Stimulated activated naive B cell treated with anti-CD40 and anti-IgM and Interleukin-4, amounts not matched to agents 10 μg/mL and 1 μg/mL and 100 μg/mL, for 72 hours (primary cell): ENCODE measurements around the gene ACAN.
"Not testable (repeated sequence)": the region's sequence is repeated elsewhere in the genome, so short reads cannot be mapped to it uniquely, and the experiment has no call there.

ENCODE experiments used
- ATAC-seq, 2 donors: fragments of 150-1000 bp; cut with Tn5 transposase; replicated peaks; 2 replicates each; pipeline ENCODE4 v1.10.0; 2021; ENCODE audit warnings: moderate library complexity in 1 of 2
- DNase-seq: peaks from one replicate; pipeline ENCODE4 v3.0.0; 2021
- H3K27ac Mint-ChIP-seq: one replicate; pipeline ENCODE4 v1.8.0; 2022; ENCODE audit warnings: mild to moderate bottlenecking, mixed read lengths
- H3K27me3 Mint-ChIP-seq, 2 donors: one replicate each; pipeline ENCODE4 v1.8.0; 2022; ENCODE audit warnings: mixed read lengths in 2 of 2
- H3K36me3 Mint-ChIP-seq, 2 donors: one replicate each; pipeline ENCODE4 v1.8.0; 2022; ENCODE audit warnings: mixed read lengths in 2 of 2, mild to moderate bottlenecking in 1 of 2
- H3K4me1 Mint-ChIP-seq, 2 donors: one replicate each; pipeline ENCODE4 v1.8.0; 2022; ENCODE audit warnings: mixed read lengths in 2 of 2, mild to moderate bottlenecking in 1 of 2
- H3K4me3 Mint-ChIP-seq, 2 donors: one replicate each; pipeline ENCODE4 v1.8.0; 2022; ENCODE audit warnings: mild to moderate bottlenecking in 2 of 2, mixed read lengths in 2 of 2, moderate library complexity in 1 of 2
- H3K9me3 Mint-ChIP-seq, 2 donors: one replicate each; pipeline ENCODE4 v1.8.0; 2022; ENCODE audit warnings: mixed read lengths in 2 of 2, mild to moderate bottlenecking in 1 of 2

Gene ACAN

DNA sequence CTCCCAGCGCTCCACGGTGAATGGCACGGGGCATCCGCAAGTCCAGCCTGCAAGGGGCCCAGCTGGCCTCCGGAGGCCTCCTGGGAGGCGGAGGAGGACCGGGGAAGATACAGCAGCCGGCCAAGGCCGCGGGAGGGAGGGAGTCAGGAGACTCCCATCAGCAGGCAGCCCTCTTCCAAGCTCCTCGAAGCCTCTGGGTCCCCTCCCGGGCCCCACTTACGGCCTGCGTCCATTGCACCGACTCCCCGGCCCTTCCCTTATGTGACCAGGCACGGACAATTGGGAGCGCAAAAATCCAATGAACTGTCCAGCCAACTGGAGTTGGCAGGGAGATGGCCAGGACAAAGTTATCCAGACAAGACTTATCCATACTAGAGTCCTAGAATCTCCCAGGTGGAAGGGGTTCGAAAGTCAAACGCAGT is 109.3 kb downstream of the ACAN start:
- Mint-ChIP-seq H3K4me1 (peaks cover 13 to 27% of the 10 kb centered on the region in 2 donors), H3K4me3 (peak overlapping the region; percentile 86 to 90), H3K27me3 (peaks cover 5 to 16% of the 10 kb centered on the region in 2 donors), H3K9me3 (no peaks in the 10 kb centered on the region), H3K36me3 (no peaks in the 10 kb centered on the region), H3K27ac (no peak overlapping the region)
- DNase-seq (no peak), ATAC-seq (no peak)

DNA sequence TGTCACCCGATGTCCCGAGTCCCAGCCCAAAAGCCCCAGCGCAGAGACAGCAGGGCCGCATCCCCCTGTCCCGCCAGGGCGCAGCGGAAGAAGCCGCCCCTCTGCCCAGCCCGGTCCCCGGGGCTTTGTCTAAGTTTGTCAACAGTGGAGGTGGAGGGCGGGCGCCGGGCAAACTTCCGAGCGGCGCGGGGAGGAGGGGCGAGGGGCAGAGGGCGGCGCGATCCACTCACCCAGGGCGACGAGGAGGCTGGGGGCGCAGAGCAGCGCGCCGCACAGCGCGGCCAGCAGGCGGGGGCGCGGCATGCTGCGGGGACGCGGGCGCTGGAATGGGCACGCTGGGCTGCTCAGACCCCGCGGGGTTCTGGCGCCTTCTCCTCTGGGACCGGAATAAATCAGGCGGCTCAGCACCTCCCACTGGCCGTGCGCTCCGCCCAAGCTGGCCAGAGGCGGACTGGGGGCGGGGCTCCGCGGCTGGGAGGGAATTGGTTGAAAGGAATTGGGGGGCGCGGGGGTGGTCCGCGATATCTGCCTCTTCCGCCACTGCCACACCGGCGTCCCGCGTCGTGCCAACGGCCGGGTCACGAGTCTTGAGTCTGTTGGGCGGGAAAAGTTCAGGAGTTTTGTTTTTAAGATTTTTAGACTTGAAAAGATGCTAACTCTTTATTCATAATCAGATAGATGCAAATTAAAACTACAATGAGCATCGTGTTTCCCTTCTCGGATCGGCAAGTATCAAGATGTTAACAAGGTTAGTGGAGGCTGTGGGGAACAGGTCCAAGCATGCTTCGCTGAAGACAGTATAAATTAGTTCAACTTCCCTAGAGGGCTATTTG is 110.0 kb downstream of the ACAN start, which contains the start of gene MFGE8:
Gene MFGE8 (minus strand): TSS at position 363 of the 833 bp plus-strand sequence. CDS start 60 bp downstream, at position 303.
- H3K9me3 Mint-ChIP-seq: no peaks in the 10 kb centered on the region
- H3K27me3 Mint-ChIP-seq: peaks cover 12 to 23% of the 10 kb centered on the region in 2 donors
- peaks cover 13 to 27% of the 10 kb centered on the region in 2 donors for H3K4me1 Mint-ChIP-seq
- H3K27ac Mint-ChIP-seq: peak within 1 kb of the TSS; percentile 79
- no peaks in the 10 kb centered on the region for H3K36me3 Mint-ChIP-seq
- DNase-seq (peak; percentile 49), ATAC-seq (peak; percentile 85)
- H3K4me3 Mint-ChIP-seq: peak within 1 kb of the TSS; percentile 86 to 90

DNA sequence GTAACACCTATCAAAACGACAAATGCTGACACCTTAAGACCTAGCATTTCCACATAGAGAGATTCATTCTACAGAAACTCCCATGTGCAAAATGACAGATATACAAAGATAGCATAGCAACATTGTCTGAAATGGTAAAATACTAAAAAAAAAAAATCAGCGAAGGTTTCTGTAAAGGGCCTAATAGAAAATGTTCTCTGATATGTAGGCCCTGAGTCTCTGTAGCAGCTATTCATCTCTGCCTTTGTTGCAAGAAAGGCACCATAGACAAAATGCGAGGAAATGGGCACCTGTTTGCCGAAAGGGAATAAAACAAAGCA is 110.6 kb downstream of the ACAN start:
- DNase-seq: no peak
- no peaks in the 10 kb centered on the region for H3K9me3 Mint-ChIP-seq
- no peak for ATAC-seq
- H3K27me3 Mint-ChIP-seq: peaks cover 13 to 27% of the 10 kb centered on the region in 2 donors
- H3K4me3 Mint-ChIP-seq: peak overlapping the region; percentile 86 to 90
- H3K4me1 Mint-ChIP-seq: peaks cover 13 to 29% of the 10 kb centered on the region in 2 donors
- peak overlapping the region; percentile 79 for H3K27ac Mint-ChIP-seq
- H3K36me3 Mint-ChIP-seq: no peaks in the 10 kb centered on the region

DNA sequence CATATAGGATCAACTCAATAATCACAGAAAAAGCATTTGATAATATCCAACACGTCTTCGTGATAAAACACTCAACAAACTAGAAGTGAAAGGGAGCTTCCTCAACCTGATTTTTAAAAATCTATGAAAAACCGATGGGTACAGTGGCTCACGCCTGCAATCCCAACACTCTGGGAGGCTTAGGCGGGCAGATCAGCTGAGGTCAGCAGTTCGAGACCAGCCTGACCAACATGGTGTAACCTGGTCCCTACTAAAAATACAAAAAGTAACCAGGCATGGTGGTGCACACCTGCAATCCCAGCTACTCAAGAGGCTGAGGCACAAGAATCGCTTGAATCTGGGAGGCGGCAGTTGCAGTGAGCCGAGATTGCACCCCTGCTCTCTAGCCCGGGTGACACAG is 112.1 kb downstream of the ACAN start:
- no peaks in the 10 kb centered on the region for H3K9me3 Mint-ChIP-seq
- H3K27ac Mint-ChIP-seq: no peak overlapping the region
- ATAC-seq: no peak
- no peaks in the 10 kb centered on the region for H3K36me3 Mint-ChIP-seq
- peaks cover 13 to 30% of the 10 kb centered on the region in 2 donors for H3K4me1 Mint-ChIP-seq
- H3K4me3 Mint-ChIP-seq: no peak overlapping the region
- DNase-seq: no peak
- peaks cover 21 to 39% of the 10 kb centered on the region in 2 donors for H3K27me3 Mint-ChIP-seq

DNA sequence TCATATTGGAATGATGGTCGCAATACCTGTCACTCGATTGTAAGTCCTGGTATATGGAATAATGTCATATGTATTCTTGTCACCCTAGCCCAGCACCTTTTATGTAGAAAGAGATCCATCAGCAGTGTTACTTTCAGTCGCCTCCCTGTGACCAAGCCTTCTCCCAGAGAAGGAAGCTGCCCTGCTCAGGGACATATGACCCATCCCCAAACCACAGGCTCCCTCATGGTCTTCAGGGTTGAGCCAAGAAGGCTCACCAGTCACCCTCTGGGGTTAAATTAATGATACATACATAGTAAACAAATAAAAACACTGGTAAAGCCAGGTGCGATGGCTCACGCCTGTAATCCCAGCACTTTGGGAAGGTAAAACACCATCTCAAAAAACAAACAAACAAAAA is 114.5 kb downstream of the ACAN start:
- H3K27ac Mint-ChIP-seq: no peak overlapping the region
- H3K36me3 Mint-ChIP-seq: no peaks in the 10 kb centered on the region
- H3K4me1 Mint-ChIP-seq: peaks cover 10 to 19% of the 10 kb centered on the region in 2 donors
- H3K4me3 Mint-ChIP-seq: no peak overlapping the region
- H3K9me3 Mint-ChIP-seq: no peaks in the 10 kb centered on the region
- DNase-seq (no peak), ATAC-seq (no peak)
- H3K27me3 Mint-ChIP-seq: peaks cover 32 to 54% of the 10 kb centered on the region in 2 donors

DNA sequence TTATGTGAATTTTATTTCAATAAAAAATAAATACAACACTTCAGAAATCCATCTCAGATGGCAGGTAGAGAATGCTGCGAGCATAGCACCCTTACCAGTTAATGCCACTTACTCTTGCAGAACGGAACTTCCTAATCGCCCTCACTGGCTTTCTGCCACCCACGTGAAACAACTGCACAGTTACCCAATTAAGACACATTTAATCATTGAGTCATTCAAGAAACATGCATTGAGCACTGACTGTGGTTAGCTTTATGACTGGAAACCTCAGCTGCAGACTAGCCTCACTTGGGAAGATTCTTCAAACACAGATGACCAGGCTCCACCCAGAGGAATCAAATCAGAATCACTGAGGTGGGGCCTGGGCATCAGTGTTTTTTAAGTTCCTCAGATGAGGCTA is 115.5 kb downstream of the ACAN start:
- DNase-seq: peak; percentile 22
- Mint-ChIP-seq H3K27me3 (peaks cover 33 to 54% of the 10 kb centered on the region in 2 donors), H3K4me3 (no peak overlapping the region), H3K4me1 (peaks cover 7 to 10% of the 10 kb centered on the region in 2 donors), H3K27ac (peak overlapping the region; percentile 14), H3K36me3 (no peaks in the 10 kb centered on the region), H3K9me3 (no peaks in the 10 kb centered on the region)
- peak; percentile 60 to 89 for ATAC-seq

DNA sequence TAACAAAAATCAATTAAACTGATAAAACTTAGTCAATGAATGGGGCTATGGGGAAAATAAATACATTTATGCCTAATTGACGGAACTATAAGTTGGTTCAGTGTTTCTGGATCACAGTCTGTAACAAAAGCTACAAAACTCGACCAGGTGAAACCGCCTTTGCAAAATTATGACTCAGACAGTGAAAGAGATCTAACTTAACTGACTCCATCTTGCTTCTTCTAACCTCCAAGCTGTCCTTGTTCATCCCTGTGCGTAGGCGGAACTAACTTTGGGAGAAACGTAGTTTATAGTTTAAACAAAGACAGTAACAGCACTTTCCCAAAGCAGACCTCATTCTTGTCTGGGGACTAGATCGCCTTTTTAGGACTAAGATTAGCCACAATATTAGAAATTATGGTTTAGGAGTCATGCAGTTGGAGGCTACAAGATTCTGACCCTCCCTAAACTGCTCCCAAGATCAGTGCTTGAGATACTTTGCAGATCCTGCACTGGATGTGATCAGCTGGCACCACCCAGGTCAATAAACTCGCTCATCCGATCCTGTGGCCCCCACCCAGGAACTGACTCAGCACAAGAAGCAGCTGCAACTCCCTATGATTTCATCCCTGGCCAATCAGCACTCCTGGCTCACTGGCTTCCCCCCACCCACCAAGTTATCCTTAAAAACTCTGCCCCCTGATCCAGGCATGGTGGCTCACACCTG is 117.1 kb downstream of the ACAN start:
- no peaks in the 10 kb centered on the region for H3K36me3 Mint-ChIP-seq
- peaks cover 36 to 61% of the 10 kb centered on the region in 2 donors for H3K27me3 Mint-ChIP-seq
- H3K4me1 Mint-ChIP-seq: peaks cover 7 to 10% of the 10 kb centered on the region in 2 donors
- DNase-seq (no peak), ATAC-seq (no peak)
- H3K4me3 Mint-ChIP-seq: no peak overlapping the region
- no peak overlapping the region for H3K27ac Mint-ChIP-seq
- peaks cover 0 to 2% of the 10 kb centered on the region in 2 donors for H3K9me3 Mint-ChIP-seq

DNA sequence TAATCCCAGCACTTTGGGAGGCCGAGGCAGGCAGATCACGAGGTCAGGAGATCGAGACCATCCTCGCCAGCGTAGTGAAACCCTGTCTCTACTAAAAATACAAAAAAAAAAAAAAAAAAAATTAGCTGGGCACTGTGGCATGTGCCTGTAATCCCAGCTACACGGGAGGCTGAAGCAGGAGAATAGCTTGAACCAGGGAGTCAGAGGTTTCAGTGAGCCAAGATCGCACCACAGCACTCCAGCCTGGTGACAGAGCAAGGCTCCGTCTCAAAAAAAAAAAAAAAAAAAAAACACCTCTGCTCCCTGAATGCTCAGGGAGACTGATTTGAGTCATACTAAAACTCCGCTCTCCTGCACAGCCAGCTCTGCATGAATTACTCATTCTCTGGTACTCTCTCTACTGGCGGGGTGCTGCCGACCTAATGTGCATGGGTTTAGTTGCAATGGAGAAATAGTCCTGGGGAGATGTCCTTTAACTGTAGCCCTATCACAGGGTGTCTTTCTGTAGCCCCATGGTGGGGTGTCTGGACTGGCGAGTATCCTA is 117.7 kb downstream of the ACAN start:
- not testable (repeated sequence) for H3K4me3 Mint-ChIP-seq, H3K9me3 Mint-ChIP-seq, H3K27ac Mint-ChIP-seq, H3K36me3 Mint-ChIP-seq, DNase-seq
- peaks cover 7 to 10% of the 10 kb centered on the region in 2 donors for H3K4me1 Mint-ChIP-seq
- peak; percentile 25 to 62 for ATAC-seq
- peaks cover 35 to 61% of the 10 kb centered on the region in 2 donors for H3K27me3 Mint-ChIP-seq
